K562 (cell line): ENCODE data around the gene USH2A. TPM values are rescaled to one million over a fixed set of nuclear protein-coding genes. Genes with fewer than 3 reads are reported as not detected.

ENCODE experiments used
- ATAC-seq: fragments of 200-7000 bp; cut with Tn5 transposase; 3 replicates; pipeline ENCODE4 v1.9.1; 2020; ENCODE audit warnings: moderate library complexity
- BruUV-seq: library from RNA; stranded (reverse); fragments of 400-500 nt; replicated peaks from 2 replicates; lab custom pipeline; 2021; lab: Mats Ljungman, UMichigan
- CTCF ChIA-PET: fragments of 300-600 bp; formaldehyde crosslinking; extraction: SDS; loops from one replicate; lab custom pipeline; 2021; ENCODE audit warnings: low intra/inter-chr PET ratio; lab: Yijun Ruan, JAX
- POLR2A ChIA-PET: fragments of 300-600, 350-650 bp; sonication (Branson Sonifier 250); formaldehyde crosslinking; extraction: SDS; loops from one replicate; lab custom pipeline; 2021; ENCODE audit warnings: antibody characterized with exemption, inconsistent platforms; lab: Yijun Ruan, JAX
- DNase-seq, 4 experiments: peaks; one replicate each; pipeline versions ENCODE4 v3.0.0 to v3.0.0-alpha.2; 2011 to 2018; ENCODE audit warnings: low spot score in 3 of 4, mixed read lengths in 3 of 4; ENCODE audit errors: extremely low read depth in 1 of 4
- FAIRE-seq: peaks from 2 replicates; lab custom pipeline; 2011; peaks lifted over from hg19 to GRCh38; lab: Jason Lieb, UNC
- H2AFZ ChIP-seq: 2 replicates; pipeline ENCODE4 v1.6.0; 2011; ENCODE audit warnings: low read depth, low read length, control low read depth, inconsistent platforms
- H3K27ac ChIP-seq: fragments of 200-600 bp; 3 replicates; pipeline ENCODE4 v1.8.0; 2011; ENCODE audit warnings: low read depth, mild to moderate bottlenecking, control low read depth, inconsistent platforms, low read length, moderate library complexity, mixed read lengths; ENCODE audit errors: extremely low read depth
- H3K27me3 ChIP-seq, 2 experiments: fragments of 300-600 bp in 1 of 2; 2 replicates in 1 of 2; 3 replicates in 1 of 2; pipeline versions ENCODE4 v1.6.0 to v1.8.0; 2011; ENCODE audit warnings: inconsistent platforms in 2 of 2, low read length in 2 of 2, mild to moderate bottlenecking in 1 of 2, mixed read lengths in 1 of 2, moderate library complexity in 1 of 2; ENCODE audit not compliant: control insufficient read depth in 2 of 2, insufficient read depth in 2 of 2
- H3K36me3 ChIP-seq: fragments of 300-600 bp; 3 replicates; pipeline ENCODE4 v1.8.0; 2011; ENCODE audit warnings: mild to moderate bottlenecking, low read length, inconsistent platforms; ENCODE audit not compliant: control insufficient read depth, insufficient read depth
- H3K4me1 ChIP-seq, 2 experiments: fragments of 200-600 bp in 1 of 2; replicated peaks in 1 of 2; 2 replicates in 1 of 2; 3 replicates in 1 of 2; pipeline versions ENCODE4 v1.5.1 to v1.8.0; 2011; ENCODE audit warnings: inconsistent platforms in 2 of 2, low read length in 2 of 2, mild to moderate bottlenecking in 1 of 2, mixed read lengths in 1 of 2, moderate library complexity in 1 of 2; ENCODE audit not compliant: control insufficient read depth in 2 of 2, insufficient read depth in 2 of 2
- H3K4me2 ChIP-seq: 2 replicates; pipeline ENCODE4 v1.6.1; 2011; ENCODE audit warnings: low read length, control low read depth, inconsistent platforms, mixed read lengths; ENCODE audit not compliant: insufficient read depth
- H3K4me3 ChIP-seq: fragments of 200-600 bp; sonication (generic), shearing (Covaris generic); 2 replicates; pipeline ENCODE4 v1.5.1; 2016; ENCODE audit warnings: control low read depth, inconsistent platforms
- H3K79me2 ChIP-seq: fragments of 200-600 bp; 3 replicates; pipeline ENCODE4 v1.8.0; 2011; ENCODE audit warnings: low read length, inconsistent platforms; ENCODE audit not compliant: control insufficient read depth, insufficient read depth
- H3K9ac ChIP-seq, 2 experiments: 2 replicates each; pipeline versions ENCODE4 v1.6.0 to v1.6.1; 2011; ENCODE audit warnings: low read depth in 2 of 2, low read length in 2 of 2, control low read depth in 1 of 2, inconsistent platforms in 1 of 2, mild to moderate bottlenecking in 1 of 2, mixed read lengths in 1 of 2; ENCODE audit not compliant: insufficient read depth in 1 of 2
- H3K9me1 ChIP-seq: one replicate; pipeline ENCODE4 v1.6.0; 2011; ENCODE audit warnings: inconsistent platforms, mild to moderate bottlenecking, low read length, moderate library complexity; ENCODE audit not compliant: control insufficient read depth, insufficient read depth
- H3K9me3 ChIP-seq: replicated peaks from 2 replicates; pipeline ENCODE4 v1.5.1; 2011; ENCODE audit warnings: low read depth, low read length, inconsistent platforms; ENCODE audit not compliant: control insufficient read depth, insufficient read depth
- H4K20me1 ChIP-seq: replicated peaks from 2 replicates; pipeline ENCODE4 v1.6.1; 2011; ENCODE audit warnings: low read length, inconsistent platforms, mixed read lengths; ENCODE audit not compliant: control insufficient read depth, insufficient read depth
- BRCA1 ChIP-seq, 2 experiments: fragments of 450-650 bp in 1 of 2; sonication (generic) in 1 of 2; formaldehyde crosslinking in 1 of 2; IDR thresholded peaks; 2 replicates each; pipeline versions ENCODE4 v1.5.0 to v1.6.1; 2017 to 2020; ENCODE audit warnings: mild to moderate bottlenecking in 1 of 2, missing genetic modification reagents in 1 of 2
- CHCHD3 ChIP-seq: fragments of 250-450 bp; sonication (Bioruptor Pico); IDR thresholded peaks from 2 replicates; pipeline ENCODE4 v2.1.2; 2022; ENCODE audit warnings: mild to moderate bottlenecking
- ETS2 ChIP-seq: IDR thresholded peaks from 2 replicates; pipeline ENCODE4 v1.6.1; 2016; ENCODE audit warnings: borderline replicate concordance, missing genetic modification characterization, mild to moderate bottlenecking, moderate library complexity, missing compliant biosample characterization; ENCODE audit not compliant: poor library complexity, severe bottlenecking
- KAT2B ChIP-seq: IDR thresholded peaks from one replicate; pipeline ENCODE4 v1.6.1; 2012; ENCODE audit warnings: low read depth, mild to moderate bottlenecking, control low read depth, inconsistent platforms, low read length, moderate library complexity
- MYNN ChIP-seq, 2 experiments: sonication (generic); formaldehyde crosslinking in 1 of 2; IDR thresholded peaks; 2 replicates each; pipeline versions ENCODE4 v1.5.0 to v1.6.1; 2016 to 2020; ENCODE audit warnings: antibody characterized with exemption in 1 of 2, missing genetic modification reagents in 1 of 2
- SETDB1 ChIP-seq: IDR thresholded peaks from one replicate; pipeline ENCODE4 v1.6.1; 2012; ENCODE audit warnings: low read length, control low read depth, inconsistent platforms
- TFE3 ChIP-seq: fragments of 450-650 bp; formaldehyde crosslinking; IDR thresholded peaks from 2 replicates; pipeline ENCODE4 v1.4.0; 2020; ENCODE audit warnings: mild to moderate bottlenecking, mixed read lengths
- ZC3H4 ChIP-seq: sonication (generic); formaldehyde crosslinking; IDR thresholded peaks from 2 replicates; pipeline ENCODE4 v1.9.0; 2021; ENCODE audit warnings: missing genetic modification reagents, borderline replicate concordance
- ZFP1 ChIP-seq: fragments of 450-650 bp; formaldehyde crosslinking; IDR thresholded peaks from 2 replicates; pipeline ENCODE4 v1.4.0; 2020; ENCODE audit warnings: mild to moderate bottlenecking, mixed read lengths
- ZNF76 ChIP-seq: fragments of 250-450 bp; sonication (Bioruptor Pico); IDR thresholded peaks from 2 replicates; pipeline ENCODE4 v1.4.0; 2020; ENCODE audit warnings: mild to moderate bottlenecking, moderate library complexity, borderline replicate concordance
- WGBS: fragments of 100-300 bp; shearing (Covaris generic); methylation state at CpG from one replicate; pipeline ENCODE4 v1.1.6; 2016; ENCODE audit warnings: low coverage, mixed read lengths; ENCODE audit not compliant: insufficient coverage; ENCODE audit errors: missing lambda C conversion rate; 5-methylcytosine and 5-hydroxymethylcytosine counted together
- in situ Hi-C: fragments of 300-500 bp; cut with MboI; formaldehyde crosslinking; loops from 4 replicates; pipeline ENCODE4 v1.15.0; 2018; ENCODE audit warnings: inconsistent platforms, mixed read lengths
- intact Hi-C: fragments of 100-400 bp; cut with micrococcal nuclease; formaldehyde crosslinking; loops from 2 replicates; pipeline ENCODE4 v1.14.2; 2022
- polyA plus RNA-seq, 8 experiments: library from polyadenylated mRNA; depleted of rRNA in 4 of 8; stranded (reverse) in 5 of 8; unstranded in 3 of 8; fragments of >200 nt; fragmentation: Nextera tagmentation in 2 of 8; fragmentation: Illumina TruSeq in 1 of 8; extraction: Ambion mirVana in 2 of 8; extraction: Trizol in 1 of 8; gene quantifications; 2 replicates each; pipeline versions ENCODE4 v1.2.1 to v1.2.3, GENCODE V29; 2011 to 2014; ENCODE audit warnings: inconsistent platforms in 1 of 8, missing spikeins in 1 of 8
- total RNA-seq, 7 experiments: library from RNA; depleted of rRNA in 6 of 7; stranded (reverse); fragments of >200 nt in 6 of 7; fragmentation: Illumina TruSeq in 2 of 7; extraction: Trizol in 2 of 7; gene quantifications; 2 replicates each; pipeline versions ENCODE4 v1.2.1 to v1.2.3, GENCODE V29; 2011 to 2021; ENCODE audit warnings: low replicate concordance in 1 of 7
- TF ChIP-seq, protein P1 (sequence below), 2 experiments: fragments of 450-650 bp; IDR thresholded peaks; 2 replicates each; pipeline ENCODE4 v1.6.1; 2016; ENCODE audit warnings: mild to moderate bottlenecking in 2 of 2, borderline replicate concordance in 1 of 2, low read depth in 1 of 2, moderate library complexity in 1 of 2
- TF ChIP-seq, protein P2 (sequence below): fragments of 450-650 bp; IDR thresholded peaks from 2 replicates; pipeline ENCODE4 v1.6.1; 2016; ENCODE audit warnings: missing biosample characterization, missing genetic modification characterization

USH2A gene
- total and polyA plus RNA-seq, 9 of the 15 experiments (the other 6 are each of a cell fraction or from before 2014, with no cell fraction given) = under 0.01 TPM; not detected in 7

GRCh38 chr1:215957663-215958062, 465.6 kb downstream of the USH2A start:
- no peaks in the 10 kb centered on the region for H3K79me2 ChIP-seq
- CTCF ChIA-PET = no interaction called here
- WGBS = 0% methylated on average over 7 of the region's 7 CpGs
- TF ChIP-seq, protein P1, sequence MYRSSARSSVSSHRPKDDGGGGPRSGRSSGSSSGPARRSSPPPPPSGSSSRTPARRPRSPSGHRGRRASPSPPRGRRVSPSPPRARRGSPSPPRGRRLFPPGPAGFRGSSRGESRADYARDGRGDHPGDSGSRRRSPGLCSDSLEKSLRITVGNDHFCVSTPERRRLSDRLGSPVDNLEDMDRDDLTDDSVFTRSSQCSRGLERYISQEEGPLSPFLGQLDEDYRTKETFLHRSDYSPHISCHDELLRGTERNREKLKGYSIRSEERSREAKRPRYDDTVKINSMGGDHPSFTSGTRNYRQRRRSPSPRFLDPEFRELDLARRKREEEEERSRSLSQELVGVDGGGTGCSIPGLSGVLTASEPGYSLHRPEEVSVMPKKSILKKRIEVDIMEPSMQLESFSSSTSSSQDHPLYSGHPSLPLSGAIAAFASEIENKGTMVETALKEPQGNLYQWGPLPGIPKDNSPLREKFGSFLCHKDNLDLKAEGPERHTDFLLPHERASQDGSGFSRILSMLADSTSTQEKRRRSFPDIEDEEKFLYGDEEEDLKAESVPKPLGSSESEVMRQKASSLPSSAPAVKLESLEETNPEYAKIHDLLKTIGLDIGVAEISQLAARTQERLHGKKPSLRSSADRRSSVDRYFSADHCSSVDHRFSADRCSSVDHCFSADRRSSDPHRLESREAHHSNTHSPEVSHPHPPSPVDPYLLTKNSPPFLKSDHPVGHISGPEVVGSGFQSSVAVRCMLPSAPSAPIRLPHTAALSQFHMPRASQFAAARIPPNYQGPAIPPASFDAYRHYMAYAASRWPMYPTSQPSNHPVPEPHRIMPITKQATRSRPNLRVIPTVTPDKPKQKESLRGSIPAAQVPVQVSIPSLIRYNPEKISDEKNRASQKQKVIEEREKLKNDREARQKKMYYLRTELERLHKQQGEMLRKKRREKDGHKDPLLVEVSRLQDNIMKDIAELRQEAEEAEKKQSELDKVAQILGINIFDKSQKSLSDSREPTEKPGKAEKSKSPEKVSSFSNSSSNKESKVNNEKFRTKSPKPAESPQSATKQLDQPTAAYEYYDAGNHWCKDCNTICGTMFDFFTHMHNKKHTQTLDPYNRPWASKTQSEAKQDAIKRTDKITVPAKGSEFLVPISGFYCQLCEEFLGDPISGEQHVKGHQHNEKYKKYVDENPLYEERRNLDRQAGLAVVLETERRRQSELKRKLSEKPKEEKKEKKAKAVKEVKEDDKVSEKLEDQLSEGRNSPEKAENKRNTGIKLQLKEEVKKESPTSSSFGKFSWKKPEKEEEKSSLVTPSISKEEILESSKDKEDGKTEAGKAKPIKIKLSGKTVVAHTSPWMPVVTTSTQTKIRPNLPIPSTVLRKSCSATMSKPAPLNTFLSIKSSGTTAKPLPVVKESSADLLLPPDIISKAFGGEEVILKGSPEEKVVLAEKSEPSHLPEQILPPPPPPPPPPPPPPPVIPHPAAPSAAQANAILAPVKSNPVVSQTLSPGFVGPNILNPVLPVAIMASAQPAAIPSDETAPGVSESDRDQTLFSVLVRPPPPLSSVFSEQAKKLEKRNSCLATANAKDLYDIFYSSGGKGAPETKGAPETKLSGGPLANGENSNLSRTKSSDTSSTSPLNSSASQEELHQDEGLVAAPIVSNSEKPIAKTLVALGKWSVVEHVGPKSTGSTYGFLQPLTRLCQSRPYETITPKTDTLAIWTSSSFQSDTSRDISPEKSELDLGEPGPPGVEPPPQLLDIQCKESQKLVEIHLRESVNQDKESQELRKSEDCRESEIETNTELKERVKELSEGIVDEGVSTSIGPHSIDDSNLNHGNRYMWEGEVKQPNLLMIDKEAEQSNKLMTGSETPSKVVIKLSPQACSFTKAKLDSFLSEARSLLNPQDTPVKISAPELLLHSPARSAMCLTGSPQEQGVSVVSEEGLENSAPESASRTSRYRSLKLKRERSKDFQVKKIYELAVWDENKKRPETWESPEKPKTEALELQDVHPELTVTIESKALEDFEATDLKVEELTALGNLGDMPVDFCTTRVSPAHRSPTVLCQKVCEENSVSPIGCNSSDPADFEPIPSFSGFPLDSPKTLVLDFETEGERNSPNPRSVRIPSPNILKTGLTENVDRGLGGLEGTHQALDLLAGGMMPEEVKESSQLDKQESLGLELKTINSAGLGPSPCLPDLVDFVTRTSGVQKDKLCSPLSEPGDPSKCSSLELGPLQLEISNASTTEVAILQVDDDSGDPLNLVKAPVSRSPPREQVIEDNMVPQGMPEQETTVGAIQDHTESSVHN (IDR thresholded peaks at IDR 0.05; ENCODE audit: borderline replicate concordance in 1 of 2, low read depth in 1 of 2) = no peak
- TF ChIP-seq MYNN (IDR thresholded peaks at IDR 0.05) (no peak), MYNN (CRISPR knock-in tag; IDR thresholded peaks at IDR 0.05) (no peak), ZC3H4 (no peak), CHCHD3 (no peak), KAT2B (no peak), SETDB1 (no peak), TFE3 (CRISPR knock-in tag) (no peak), ZNF76 (CRISPR knock-in tag) (no peak), ETS2 (tag) (no peak), ZFP1 (CRISPR knock-in tag) (no peak), BRCA1 (IDR thresholded peaks at IDR 0.05) (no peak), BRCA1 (CRISPR knock-in tag; IDR thresholded peaks at IDR 0.05) (no peak)
- TF ChIP-seq, protein P2, sequence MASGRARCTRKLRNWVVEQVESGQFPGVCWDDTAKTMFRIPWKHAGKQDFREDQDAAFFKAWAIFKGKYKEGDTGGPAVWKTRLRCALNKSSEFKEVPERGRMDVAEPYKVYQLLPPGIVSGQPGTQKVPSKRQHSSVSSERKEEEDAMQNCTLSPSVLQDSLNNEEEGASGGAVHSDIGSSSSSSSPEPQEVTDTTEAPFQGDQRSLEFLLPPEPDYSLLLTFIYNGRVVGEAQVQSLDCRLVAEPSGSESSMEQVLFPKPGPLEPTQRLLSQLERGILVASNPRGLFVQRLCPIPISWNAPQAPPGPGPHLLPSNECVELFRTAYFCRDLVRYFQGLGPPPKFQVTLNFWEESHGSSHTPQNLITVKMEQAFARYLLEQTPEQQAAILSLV (tag) = no peak

More at GRCh38 chr1:215957663-215958062, 465.6 kb downstream of the USH2A start:
- H3K36me3 ChIP-seq = no peaks in the 10 kb centered on the region
- H3K9me1 ChIP-seq = no peaks in the 10 kb centered on the region
- H3K9me3 ChIP-seq = no peaks in the 10 kb centered on the region
- FAIRE-seq = no peak
- H3K4me2 ChIP-seq = no peak overlapping the region
- POLR2A ChIA-PET = no interaction called here
- no peak overlapping the region for H3K27ac ChIP-seq
- intact Hi-C loops = no loop called here
- H4K20me1 ChIP-seq = no peaks in the 10 kb centered on the region
- DNase-seq = no peak
- H3K4me3 ChIP-seq = no peak overlapping the region
- ATAC-seq = no peak
- H3K9ac ChIP-seq = no peak overlapping the region
- no peaks in the 10 kb centered on the region for H3K27me3 ChIP-seq
- in situ Hi-C loops = no loop called here
- no peak overlapping the region for H2AFZ ChIP-seq
- H3K4me1 ChIP-seq = no peaks in the 10 kb centered on the region
- BruUV-seq = no TSS peak
